ENCODE data around the gene PTAFR.

Gene PTAFR

DNA sequence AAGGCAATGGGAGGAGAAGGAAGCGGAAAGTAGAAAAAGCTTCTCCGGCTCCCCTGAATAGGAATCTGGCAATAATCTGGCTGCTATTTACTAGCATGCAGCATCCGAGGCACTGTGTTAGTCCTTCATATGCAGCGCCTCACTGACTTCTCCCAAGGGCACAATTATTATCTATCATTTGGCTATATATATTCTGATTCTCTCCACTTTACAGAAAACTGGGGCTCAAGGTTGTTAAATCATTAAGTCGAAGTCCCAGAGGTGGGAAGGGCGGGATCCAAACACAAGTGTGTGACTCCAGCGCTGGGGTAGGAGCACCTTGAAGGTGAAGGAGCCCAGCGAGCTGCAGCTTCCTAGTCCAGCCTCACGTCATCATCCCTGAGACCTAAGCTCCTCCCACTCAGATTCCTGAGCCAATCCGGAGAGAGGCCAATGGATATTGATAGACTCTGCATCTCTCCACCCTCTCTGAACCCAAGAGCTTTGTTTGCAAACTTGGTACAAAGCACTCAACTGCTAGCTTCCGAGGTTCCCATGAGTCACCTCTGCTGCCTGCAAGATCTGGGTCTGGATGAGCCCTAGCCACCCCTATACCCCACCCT lies 71.5 kb downstream of the PTAFR start:
- no peak for TF ChIP-seq EZH2 (IDR thresholded peaks at IDR 0.05; ENCODE audit: borderline replicate concordance, low read depth, low read length, severe bottlenecking)
- H3K36me3 ChIP-seq (ENCODE audit: insufficient read depth, low read length), result no peaks in the 10 kb centered on the region
- H3K4me1 ChIP-seq (ENCODE audit: insufficient read depth, low read length), result no peaks in the 10 kb centered on the region
- no peaks in the 10 kb centered on the region for H3K9me3 ChIP-seq (ENCODE audit: insufficient read depth, low read length, severe bottlenecking)
- no peak overlapping the region for H3K4me3 ChIP-seq (ENCODE audit: low read depth in 1 of 2, low read length in 2 of 2)
- H3K27ac ChIP-seq (ENCODE audit: low read length), result no peak overlapping the region
- no peak overlapping the region for H3K4me2 ChIP-seq (ENCODE audit: insufficient read depth, low read length)
- H3K79me2 ChIP-seq (ENCODE audit: insufficient read depth, low read length), result no peaks in the 10 kb centered on the region
- DNase-seq, result no peak
- no peak for ATAC-seq (ENCODE audit: insufficient read depth, low read depth)
- H4K20me1 ChIP-seq (ENCODE audit: insufficient read depth, low read length), result no peaks in the 10 kb centered on the region
- no peaks in the 10 kb centered on the region for H3K27me3 ChIP-seq (ENCODE audit: insufficient read depth, low read length, poor library complexity)
- no peak overlapping the region for H3K9ac ChIP-seq (ENCODE audit: low read depth, low read length)
- H2AFZ ChIP-seq (ENCODE audit: low read depth, low read length), result no peak overlapping the region

DNA sequence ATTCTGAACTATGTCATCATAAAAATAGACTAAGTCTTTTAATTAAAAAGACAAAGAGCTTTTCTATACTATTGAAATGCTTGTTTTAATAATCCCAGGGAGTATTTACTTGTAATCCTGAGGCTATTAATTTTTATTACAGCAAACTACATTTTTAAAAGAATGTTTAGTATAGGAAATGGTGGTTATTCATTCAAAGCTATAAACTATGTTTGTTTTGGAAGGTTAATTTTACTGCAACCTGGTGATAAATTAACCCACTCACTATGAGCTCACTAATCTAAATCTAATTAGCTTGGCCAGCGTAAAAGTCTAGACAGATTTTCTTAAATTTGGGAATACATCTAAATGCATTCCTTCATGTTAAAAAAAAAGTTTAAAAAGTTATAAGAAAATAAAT lies 74.3 kb downstream of the PTAFR start:
- TF ChIP-seq, protein P1, sequence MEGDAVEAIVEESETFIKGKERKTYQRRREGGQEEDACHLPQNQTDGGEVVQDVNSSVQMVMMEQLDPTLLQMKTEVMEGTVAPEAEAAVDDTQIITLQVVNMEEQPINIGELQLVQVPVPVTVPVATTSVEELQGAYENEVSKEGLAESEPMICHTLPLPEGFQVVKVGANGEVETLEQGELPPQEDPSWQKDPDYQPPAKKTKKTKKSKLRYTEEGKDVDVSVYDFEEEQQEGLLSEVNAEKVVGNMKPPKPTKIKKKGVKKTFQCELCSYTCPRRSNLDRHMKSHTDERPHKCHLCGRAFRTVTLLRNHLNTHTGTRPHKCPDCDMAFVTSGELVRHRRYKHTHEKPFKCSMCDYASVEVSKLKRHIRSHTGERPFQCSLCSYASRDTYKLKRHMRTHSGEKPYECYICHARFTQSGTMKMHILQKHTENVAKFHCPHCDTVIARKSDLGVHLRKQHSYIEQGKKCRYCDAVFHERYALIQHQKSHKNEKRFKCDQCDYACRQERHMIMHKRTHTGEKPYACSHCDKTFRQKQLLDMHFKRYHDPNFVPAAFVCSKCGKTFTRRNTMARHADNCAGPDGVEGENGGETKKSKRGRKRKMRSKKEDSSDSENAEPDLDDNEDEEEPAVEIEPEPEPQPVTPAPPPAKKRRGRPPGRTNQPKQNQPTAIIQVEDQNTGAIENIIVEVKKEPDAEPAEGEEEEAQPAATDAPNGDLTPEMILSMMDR (IDR thresholded peaks at IDR 0.05; ENCODE audit: borderline replicate concordance, extremely low read depth, low read length, poor library complexity, severe bottlenecking), result no peak
- TF ChIP-seq EZH2 (IDR thresholded peaks at IDR 0.05; ENCODE audit: borderline replicate concordance, low read depth, low read length, severe bottlenecking), result no peak
- ATAC-seq (ENCODE audit: insufficient read depth, low read depth), result no peak

DNA sequence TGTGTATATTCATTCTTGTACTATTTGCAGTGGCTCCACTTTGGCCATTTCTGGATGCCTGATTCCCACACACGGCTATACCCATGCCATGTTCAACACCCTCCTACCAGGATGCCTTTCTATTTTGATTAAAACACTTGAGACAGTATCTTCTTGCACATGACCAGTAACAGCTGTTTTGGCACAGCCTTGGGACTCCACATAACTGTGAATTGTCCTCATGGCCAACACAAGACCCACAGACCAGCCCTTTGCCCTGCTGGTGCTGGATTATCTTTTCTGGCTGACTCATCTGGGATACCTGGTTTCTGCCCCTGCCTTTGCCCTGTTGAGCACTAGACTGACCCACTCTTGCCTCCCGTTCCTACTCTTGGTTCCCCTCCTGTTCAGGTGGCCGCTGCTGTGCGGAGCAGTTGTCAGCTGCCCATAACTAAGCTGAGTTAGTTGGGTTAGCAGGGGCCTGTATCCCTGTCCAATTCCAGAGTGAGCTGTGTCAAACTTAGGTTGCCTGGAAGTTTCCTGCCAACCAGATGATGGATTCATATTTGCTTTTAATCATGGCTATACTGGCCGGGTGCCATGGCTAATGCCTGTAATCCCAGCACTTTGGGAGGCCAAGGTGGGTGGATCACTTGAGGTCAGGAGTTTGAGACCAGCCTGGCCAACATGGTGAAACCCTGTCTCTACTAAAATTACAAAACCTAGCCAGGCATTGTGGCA lies 77.3 kb downstream of the PTAFR start:
- no peak for TF ChIP-seq EZH2 (IDR thresholded peaks at IDR 0.05; ENCODE audit: borderline replicate concordance, low read depth, low read length, severe bottlenecking)
- TF ChIP-seq, protein P1 (IDR thresholded peaks at IDR 0.05; ENCODE audit: borderline replicate concordance, extremely low read depth, low read length, poor library complexity, severe bottlenecking), result no peak
- Histone ChIP-seq H3K27ac (ENCODE audit: low read length) (no peak overlapping the region), H3K9me3 (ENCODE audit: insufficient read depth, low read length, severe bottlenecking) (no peaks in the 10 kb centered on the region), H3K36me3 (ENCODE audit: insufficient read depth, low read length) (no peaks in the 10 kb centered on the region), H3K4me2 (ENCODE audit: insufficient read depth, low read length) (no peak overlapping the region), H4K20me1 (ENCODE audit: insufficient read depth, low read length) (no peaks in the 10 kb centered on the region), H3K27me3 (ENCODE audit: insufficient read depth, low read length, poor library complexity) (peaks cover 4% of the 10 kb centered on the region), H2AFZ (ENCODE audit: low read depth, low read length) (no peak overlapping the region), H3K79me2 (ENCODE audit: insufficient read depth, low read length) (no peaks in the 10 kb centered on the region), H3K4me1 (ENCODE audit: insufficient read depth, low read length) (no peaks in the 10 kb centered on the region), H3K9ac (ENCODE audit: low read depth, low read length) (no peak overlapping the region), H3K4me3 (ENCODE audit: low read depth in 1 of 2, low read length in 2 of 2) (no peak overlapping the region)
- no peak for ATAC-seq (ENCODE audit: insufficient read depth, low read depth)
- no peak for DNase-seq

More for the DNA sequence above, 74.3 kb downstream of the PTAFR start:
- no peak for DNase-seq
- Histone ChIP-seq H3K9me3 (ENCODE audit: insufficient read depth, low read length, severe bottlenecking) (no peaks in the 10 kb centered on the region), H3K27me3 (ENCODE audit: insufficient read depth, low read length, poor library complexity) (no peaks in the 10 kb centered on the region), H3K4me3 (ENCODE audit: low read depth in 1 of 2, low read length in 2 of 2) (no peak overlapping the region), H3K4me2 (ENCODE audit: insufficient read depth, low read length) (no peak overlapping the region), H3K4me1 (ENCODE audit: insufficient read depth, low read length) (no peaks in the 10 kb centered on the region), H3K79me2 (ENCODE audit: insufficient read depth, low read length) (no peaks in the 10 kb centered on the region), H3K27ac (ENCODE audit: low read length) (no peak overlapping the region), H3K9ac (ENCODE audit: low read depth, low read length) (no peak overlapping the region), H4K20me1 (ENCODE audit: insufficient read depth, low read length) (no peaks in the 10 kb centered on the region), H3K36me3 (ENCODE audit: insufficient read depth, low read length) (no peaks in the 10 kb centered on the region), H2AFZ (ENCODE audit: low read depth, low read length) (no peak overlapping the region)

Measured in DND-41 (cell line).